Medulla oblongata (tissue), 1 donor: Measurements from ENCODE around the gene CNNM1.

ENCODE experiments used
- DNase-seq: peaks from one replicate; pipeline ENCODE4 v3.0.0-alpha.2; 2015; ENCODE audit errors: extremely low spot score

Gene CNNM1

DNA sequence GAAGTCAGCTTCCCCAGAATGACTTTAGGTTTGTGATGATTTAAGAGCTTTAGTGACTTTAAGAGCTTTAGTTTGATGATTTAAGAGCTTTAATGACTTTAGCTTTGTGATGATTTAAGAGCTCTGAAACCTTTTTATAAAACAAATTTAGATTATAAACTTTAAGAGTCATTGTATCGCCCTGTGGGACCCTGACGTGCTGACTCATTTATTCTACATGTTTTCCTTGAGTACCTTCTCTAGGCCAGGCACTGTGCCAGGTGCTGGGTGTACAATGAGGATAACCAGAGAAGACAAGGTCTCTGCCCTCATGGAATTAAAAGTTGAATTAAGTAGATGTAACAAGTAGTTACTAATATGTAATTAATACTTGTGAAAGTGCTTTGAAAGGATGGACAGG lies 45.4 kb downstream of the CNNM1 start:
- DNase-seq = no peak

DNA sequence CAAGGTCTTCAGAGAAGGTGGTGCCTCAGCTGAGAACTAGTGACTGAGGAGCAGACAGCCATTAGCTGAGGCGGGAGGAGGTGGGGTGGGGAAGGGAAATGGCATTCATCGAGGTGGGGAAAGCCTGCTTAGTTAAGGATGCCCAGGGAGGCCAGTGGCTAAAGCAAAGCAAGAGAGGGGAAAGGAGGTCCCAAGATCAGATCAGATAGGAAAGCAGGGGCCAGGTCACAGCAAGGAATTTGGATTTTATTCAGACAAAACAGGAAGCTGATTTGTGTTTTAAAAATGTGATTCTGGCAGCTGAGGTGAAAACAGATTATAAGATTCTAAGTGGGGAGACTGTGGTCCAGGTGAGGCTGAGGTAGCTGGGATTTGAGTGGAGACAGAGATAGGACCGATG lies 45.8 kb downstream of the CNNM1 start:
- no peak for DNase-seq

DNA sequence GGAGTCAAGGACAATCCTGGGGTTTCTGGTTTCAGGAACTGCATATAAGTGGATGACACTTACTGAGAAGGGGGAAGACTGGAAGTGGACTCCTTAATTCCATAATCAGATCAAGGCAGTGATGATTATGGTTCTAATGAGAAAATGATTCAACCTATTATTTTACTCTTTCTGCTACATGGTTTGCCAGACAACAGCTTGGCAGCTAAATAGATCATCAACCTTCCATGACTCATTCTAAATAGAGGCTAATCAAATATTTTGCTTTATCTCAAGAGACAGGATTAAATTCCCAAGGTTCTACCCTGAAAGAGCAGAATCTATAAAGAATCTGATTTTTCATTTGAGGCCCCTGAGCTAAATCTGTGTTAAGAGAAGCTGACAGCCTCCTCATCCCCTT lies 46.3 kb downstream of the CNNM1 start:
- no peak for DNase-seq

DNA sequence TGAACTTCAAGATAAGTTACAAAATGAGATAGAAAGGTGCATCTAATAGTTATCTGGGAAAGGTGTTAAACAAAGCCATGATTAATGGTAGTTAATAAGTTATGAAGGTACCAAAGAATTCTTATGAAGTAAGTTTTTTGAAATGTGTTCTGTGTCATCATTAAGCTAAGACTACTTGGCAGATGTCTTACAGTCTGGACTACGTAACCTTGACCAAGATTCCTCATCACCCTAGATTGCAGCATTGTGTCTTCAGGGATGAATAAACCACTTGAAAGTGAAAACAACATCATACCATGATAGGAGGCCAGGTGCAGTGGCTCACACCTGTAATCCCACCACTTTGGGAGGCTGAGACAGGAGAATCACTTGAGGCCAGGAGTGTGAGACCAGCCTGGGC lies 53.0 kb downstream of the CNNM1 start:
- DNase-seq = no peak

DNA sequence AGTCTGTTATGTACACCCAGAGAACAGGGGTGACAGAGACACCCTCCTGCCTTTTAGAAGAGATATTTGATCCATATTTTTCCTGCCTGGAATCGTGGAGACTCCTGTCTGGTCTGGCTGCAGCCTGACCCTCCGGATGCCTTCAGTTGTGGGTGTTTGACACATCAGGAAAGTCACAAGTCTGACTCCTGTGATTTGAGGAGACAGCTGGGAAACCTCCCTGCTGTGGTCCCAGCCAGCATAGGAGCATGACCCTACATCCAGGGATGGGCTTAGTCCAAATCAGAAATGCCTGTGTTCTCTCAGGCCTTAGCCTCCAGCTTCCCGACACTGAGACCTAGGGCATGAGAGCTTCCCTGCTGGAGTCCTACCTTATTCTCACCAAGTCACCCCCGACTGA lies 57.9 kb downstream of the CNNM1 start:
- no peak for DNase-seq

DNA sequence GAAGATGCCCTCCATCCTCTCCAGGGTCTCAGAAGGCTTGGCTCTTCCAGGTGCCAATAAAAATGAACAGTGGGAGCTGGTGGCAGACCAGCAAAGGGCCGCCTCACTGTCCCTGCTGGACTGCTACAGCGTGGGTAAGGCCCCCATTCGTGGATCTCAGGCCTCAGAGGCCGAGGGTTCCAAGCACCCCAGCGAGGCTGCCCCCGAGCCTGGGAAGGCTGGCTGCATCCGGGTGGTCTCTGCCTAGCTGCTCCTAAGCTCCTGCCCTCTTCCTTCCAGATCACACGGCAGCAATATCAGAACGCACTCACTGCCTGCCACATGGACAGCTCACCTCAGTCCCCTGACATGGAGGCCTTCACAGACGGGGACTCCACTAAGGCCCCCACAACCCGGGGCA lies 58.4 kb downstream of the CNNM1 start:
- DNase-seq = no peak

DNA sequence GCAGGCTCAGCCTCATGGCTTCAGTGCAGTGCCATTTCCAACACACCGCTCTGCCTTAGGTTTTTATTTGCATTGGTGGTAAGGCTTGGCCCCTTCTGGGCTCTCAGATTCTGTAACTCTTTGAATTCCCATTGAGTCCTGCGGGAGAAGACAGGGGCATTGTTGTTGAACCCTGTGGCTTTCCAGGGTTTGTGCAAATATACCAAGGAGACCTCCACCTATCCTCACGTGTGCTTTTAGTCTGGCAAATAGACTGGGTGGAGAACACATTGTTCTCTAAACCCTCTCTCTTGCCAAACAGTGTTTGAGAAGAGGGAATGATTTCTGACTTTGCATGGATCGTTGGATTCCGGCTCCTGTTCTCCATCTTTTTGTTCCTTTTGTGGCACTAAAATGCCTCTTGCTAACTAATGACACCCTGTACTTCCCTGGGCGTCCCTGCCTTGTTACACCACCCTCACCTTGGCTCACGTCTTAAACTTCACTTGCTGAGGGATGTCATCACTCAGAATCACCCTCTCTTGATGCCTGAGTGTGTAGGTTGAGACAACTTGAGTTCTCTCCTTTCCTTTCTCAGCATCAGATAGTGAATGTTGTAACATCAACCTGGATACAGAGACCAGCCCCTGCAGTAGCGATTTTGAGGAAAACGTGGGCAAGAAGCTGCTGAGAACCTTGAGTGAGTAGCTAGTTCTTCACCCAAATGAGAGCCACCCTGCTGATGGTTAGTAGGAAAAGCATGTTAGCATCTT lies 60.7 kb downstream of the CNNM1 start:
- no peak for DNase-seq

DNA sequence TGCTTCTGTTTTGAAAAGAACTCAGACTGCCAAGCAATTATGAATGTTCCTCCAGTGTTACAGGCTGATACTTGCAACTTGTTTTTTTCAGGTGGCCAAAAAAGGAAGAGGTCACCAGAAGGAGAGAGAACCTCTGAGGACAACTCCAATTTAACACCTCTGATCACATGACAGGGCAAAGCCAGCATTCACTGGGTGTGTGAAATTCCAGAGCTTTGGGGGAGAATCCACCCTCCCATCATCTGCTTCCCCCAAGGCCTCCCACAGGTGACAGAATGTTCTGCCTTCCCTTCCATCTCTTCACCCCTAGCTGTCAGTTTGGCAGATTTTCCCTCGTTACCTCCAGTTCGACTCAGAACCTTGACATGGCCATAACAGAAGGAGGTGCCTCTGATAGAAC lies 62.2 kb downstream of the CNNM1 start:
- no peak for DNase-seq

DNA sequence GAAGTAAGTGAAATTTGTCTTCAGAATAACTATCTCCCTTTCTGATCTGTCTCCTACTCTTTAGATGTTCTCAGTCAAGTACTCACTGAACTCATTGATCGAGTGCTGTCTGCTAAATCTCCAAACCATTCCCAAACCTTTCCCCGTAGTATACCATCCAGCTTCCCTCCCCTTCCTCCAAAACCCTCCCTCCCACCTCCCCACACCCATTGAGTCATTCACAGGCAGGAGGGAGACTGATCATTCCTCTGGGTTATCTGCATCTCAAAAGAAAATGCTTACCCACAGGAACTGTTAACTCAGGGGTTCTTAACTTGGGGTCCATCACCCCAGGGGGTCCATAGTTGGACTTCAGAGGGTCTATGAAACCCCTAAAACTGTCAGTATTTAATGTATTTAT lies 63.9 kb downstream of the CNNM1 start:
- DNase-seq = no peak

DNA sequence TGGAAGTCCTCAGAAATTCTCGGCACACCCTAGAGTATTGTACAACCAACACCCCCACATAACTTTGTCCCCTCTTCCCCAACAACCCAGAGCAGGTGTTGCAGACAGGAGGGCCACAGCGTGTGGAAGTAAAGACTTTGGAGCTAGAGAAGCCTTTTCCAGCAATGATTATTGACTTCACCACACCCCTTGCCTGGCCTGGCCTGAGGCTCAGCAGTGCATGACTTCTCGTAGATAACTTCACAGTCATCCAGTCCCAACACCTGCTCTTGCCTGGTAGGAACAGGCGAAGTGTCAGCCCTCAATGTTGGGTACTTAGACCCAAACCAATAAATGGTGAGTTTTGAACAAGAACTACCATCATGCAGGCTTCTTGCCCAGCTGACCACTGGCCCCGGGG lies 64.5 kb downstream of the CNNM1 start:
- DNase-seq = no peak

DNA sequence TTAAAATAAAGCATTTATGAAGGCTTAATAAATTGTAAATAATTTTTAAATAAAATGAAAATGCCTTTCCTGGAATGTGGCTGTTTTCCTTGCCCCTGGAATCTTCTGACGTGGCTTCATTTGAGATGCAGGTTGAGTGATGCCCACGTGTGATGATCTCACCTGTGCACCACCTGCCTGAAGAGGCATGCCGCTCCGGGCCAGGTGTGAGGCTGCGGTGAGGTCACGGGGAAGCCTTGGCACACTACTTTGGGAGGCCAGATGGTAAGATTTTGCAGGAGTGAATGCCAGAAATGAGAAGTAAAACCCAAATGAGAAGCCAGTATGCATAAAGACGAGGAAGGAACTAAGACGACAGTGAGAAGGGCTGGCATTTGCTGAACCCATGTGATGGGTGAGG lies 65.1 kb downstream of the CNNM1 start:
- peak; percentile 9 for DNase-seq

DNA sequence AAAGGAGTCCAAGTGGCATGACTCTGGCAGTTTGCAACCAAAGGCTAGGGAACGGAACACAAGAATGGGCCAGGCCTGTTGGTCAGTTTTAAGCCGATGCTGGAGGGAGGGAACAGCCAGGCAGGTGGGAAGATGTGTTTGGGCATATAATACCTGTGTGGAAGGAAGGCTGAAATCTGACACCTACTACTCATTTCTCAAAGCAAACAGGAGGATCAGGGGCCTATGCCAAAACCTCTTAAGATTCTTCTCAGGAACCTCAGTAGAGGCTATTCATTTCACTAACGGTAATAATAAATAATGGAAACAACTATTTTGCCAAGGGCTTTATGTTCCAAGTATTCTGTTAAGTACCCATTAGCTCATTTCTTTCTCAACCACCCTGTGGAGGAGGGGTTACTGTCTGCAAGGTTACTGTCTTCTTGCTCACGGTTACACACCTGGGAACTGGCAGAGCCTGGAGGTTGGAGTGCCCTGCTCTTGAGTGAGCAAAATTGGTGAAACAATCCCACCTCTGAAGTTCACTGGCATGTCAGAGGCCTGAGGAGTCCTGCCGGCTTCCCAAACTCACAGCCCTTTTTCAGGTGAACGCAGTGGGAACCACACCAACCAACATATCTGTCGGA lies 65.7 kb downstream of the CNNM1 start:
- DNase-seq = no peak

DNA sequence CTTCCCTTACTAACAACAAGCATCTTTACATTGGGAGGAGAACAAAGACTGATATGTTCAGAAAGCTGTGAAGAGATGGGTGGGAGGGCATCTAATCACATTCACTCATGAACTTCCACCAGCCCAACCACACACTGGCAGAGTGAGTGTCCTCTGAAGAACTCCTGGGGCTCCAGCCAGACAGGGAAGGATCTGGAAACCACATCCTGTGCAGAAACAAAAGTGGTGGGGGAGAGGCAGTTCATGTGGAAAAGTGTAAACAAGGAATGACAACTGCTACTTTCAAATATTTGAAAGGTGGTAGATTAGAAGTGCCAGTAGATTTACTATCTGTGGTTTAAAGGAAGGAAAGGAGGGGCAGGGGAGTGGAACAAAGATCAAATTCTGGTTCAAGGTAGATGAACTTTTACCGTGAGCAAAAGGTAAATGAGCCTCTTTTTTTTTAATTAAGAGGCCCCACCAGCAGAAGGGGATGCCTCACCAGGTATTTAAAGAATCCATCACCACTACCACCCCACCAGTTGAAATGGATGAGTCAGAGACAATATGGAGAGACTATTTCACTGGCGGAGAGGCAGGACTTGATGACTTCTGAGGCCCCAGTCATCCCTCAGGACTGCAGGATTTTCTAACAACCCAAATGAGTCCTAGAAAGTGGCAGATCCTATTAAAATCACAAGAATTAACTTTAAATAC lies 66.7 kb downstream of the CNNM1 start:
- DNase-seq = peak; percentile 78

DNA sequence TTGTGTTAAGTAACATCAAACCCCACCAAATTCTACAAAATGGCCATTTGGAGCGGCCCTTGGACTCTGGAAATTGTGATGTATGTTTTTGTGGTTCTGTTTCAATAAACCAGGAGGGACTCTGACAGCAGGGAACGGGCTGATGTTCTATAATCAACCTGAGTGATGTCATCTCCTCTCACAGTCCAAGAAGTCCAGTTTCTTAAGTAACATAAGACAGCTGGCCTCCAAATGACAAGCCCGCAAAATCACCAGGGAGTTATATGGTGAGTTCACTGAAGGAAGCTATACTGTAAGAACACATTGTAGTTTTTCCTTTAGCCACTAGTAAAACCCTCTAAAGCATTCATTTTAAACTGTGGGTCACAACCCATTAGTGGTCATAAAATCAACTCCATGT lies 67.3 kb downstream of the CNNM1 start:
- DNase-seq = no peak

DNA sequence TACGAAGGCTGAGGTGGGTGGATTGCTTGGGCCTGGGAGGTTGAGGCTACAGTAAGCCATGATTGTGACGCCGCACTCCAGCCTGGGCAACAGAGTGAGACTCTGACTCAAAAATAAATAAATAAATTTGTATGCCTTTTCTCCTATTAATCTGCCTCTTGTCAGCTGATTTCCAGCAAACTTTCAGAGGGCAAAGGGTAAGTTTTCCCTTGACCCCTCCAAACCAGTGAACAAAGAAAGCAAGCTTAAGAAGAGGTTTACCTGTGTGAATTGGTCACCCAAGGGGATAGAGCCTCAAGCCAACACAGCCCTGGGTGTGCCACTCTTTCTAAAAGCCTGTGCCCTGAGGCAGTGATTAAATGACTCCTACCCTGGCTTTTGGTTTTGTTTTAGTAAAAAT lies 70.5 kb downstream of the CNNM1 start:
- DNase-seq = no peak

DNA sequence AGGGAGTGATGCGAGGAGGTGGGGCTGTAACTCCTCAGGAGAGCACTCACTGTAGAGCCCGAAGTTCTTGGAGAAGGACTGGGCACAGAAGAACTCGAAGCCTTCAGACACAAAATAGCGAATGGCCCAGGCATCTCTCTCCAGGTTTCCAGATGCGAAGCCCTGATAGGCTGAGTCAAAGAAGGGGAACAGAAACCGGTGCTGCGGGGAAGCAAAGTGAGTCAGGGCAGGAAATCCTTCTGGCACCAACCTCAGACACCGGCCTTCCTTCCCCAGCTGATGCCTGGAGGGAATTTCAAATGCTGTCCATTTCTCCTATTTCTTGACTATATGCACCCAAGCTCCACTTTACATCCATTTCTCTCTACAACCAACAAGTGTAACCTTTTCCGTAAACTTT lies 74.5 kb downstream of the CNNM1 start:
- DNase-seq = no peak

DNA sequence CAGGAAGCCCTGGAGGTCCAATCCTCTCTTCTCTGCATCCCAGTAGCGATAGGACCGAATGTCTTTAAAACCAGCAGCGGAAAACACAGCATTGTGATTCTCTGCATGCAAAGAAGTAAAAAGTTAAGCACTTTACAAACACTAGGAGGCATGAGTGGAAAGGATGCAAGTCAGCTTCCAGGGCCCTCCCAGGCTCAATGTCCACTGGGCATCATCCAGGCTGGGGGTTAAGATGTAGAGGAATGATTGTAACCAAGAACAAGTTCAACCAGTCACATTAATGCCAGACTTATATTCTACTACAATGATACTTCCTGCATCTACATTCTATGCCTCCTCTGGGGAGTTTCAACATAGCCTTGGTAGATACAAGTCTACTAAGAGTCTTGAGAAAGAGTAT lies 77.0 kb downstream of the CNNM1 start:
- DNase-seq = no peak

DNA sequence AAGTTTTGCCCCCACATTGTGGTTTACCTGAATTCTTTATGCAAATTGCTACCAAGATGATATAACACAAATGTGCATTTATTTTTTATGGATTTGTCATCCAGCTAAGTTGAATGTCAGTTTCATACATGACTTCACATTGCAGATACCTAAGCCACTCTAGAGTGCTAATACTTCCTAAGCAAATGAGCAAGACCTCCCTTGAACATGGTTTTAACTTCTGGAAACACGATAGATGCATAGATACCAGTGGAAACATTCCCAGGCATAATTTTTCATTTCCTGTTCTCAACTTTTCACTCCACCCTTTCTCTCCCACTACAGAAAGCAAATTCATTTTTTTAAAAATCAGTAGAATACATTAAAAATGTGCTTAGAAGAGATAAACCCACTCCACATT lies 81.0 kb downstream of the CNNM1 start:
- no peak for DNase-seq

DNA sequence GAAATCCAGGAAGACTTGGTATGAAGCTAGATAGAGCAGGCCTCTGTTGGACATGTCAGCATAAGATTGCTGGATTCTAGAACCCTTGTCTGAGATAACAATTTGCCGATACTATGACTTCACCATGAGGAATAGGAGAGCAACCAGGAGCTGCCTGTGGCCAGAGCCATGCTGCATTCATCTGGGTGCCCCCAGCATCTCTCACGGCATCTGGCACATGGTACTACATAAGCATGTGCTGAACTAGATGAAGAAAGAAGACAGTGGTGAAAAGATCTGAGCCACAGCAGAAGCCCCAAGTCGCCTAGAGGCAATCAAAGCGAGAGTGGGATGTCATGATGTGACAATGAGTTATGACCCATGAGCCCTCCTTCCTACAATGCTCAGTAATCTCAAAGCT lies 81.7 kb downstream of the CNNM1 start:
- DNase-seq = no peak

DNA sequence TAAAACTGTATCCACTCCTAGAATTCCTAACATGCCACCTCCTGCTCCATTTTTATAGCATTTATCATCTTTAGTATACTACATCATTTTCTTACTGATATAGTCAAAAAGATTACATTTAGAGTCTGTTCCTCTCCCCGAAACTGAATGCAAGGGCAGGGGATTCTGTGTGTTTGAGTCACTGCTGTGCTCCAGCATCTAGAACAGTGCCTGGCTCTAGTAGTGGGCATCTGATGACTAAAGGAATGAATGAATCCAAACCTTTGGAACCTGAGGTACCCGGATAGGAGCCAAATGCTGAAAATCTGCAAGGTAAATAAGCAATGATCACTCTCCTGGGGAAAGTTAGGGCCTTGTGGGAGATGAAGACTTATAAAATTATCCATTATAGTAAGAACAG lies 82.4 kb downstream of the CNNM1 start:
- no peak for DNase-seq

DNA sequence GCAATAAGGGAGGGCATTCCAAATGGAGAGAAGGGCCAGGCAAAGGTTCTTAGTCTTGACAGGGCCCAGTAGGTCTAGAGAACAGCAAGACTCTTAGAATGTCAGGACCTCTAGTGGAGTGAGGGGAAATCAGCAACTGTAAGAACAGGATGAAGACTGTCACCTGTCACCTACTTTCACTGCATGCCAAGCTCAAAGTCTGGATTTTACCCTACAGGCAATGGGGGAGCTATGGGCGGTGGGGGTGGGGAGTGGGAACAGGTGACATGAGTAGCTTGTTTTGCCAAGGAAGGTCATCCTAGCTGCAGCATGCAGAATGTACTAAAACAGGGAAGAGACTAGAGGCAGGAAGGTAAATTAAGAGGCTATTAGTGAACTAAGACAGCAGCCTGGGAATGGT lies 82.9 kb downstream of the CNNM1 start:
- no peak for DNase-seq

DNA sequence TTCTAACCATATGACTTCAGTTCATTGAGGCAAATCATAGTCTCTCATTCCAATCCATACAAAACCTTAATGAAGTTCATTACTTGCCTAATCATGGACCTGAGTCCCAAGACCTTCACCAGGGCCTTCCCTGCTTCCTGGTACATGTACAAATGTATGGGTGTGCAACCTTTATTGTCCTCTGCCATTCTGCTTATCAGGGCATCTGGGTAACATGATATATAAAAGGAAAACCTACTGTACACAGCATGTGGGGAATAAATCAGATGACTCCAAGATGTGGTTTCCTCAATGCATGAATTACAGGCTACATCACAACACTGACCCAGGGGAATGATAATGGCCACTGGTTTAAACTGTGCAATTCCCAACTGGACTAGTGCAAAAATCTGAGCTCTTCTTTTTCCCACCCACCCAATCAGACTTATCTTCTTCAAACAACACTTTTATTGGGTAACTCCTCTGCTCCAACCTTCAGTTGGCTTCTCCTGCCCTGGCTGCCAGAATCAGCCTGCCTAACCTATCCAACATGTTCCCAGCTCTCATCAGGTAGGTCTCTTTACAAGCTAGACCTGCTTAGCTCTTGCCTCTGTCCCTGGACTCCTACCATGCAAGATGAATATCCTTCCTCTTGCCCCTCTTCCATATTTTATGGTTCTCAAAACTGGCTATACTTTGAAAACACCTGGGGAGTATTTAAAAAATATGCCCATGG lies 89.9 kb downstream of the CNNM1 start:
- DNase-seq = no peak

DNA sequence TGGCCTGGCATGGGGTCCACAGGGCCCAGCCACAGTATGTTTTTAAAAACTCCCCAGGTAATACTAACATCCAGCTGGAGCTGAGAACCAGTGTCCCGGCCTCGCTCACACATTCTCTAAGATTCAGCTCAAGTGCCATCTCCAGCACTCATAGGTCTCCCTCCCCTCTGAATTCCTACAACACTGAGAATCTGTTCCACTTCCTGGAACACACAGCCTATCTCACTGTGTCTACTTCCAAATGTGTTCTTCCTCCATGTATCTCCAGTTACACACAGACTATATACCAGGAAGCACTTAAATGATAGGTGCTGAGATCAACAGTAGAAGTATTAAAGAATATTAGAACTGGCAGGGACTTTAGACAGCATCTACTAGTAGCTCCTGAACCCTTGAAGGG lies 90.5 kb downstream of the CNNM1 start:
- no peak for DNase-seq
